Measurements from ENCODE around the gene DSG1.

DNA sequence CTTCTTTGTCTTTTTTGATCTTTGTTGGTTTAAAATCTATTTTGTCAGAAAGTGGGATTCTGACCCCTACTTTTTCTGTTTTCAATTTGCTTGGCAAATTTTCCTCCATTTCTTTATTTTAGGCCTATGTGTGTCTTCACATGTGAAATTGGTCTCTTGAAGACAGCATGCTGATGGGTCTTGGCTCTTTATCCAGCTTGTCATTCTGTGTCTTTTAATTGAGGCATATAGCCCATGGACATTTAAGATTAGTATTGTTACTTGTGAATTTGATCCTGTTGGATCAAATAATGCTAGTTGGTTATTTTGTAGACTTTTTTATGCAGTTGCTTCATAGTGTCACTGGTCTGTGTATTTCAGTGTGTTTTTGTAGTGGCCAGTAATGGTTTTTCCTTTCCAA is 26.3 kb upstream of the DSG1 start:
- TF ChIP-seq, protein P1, sequence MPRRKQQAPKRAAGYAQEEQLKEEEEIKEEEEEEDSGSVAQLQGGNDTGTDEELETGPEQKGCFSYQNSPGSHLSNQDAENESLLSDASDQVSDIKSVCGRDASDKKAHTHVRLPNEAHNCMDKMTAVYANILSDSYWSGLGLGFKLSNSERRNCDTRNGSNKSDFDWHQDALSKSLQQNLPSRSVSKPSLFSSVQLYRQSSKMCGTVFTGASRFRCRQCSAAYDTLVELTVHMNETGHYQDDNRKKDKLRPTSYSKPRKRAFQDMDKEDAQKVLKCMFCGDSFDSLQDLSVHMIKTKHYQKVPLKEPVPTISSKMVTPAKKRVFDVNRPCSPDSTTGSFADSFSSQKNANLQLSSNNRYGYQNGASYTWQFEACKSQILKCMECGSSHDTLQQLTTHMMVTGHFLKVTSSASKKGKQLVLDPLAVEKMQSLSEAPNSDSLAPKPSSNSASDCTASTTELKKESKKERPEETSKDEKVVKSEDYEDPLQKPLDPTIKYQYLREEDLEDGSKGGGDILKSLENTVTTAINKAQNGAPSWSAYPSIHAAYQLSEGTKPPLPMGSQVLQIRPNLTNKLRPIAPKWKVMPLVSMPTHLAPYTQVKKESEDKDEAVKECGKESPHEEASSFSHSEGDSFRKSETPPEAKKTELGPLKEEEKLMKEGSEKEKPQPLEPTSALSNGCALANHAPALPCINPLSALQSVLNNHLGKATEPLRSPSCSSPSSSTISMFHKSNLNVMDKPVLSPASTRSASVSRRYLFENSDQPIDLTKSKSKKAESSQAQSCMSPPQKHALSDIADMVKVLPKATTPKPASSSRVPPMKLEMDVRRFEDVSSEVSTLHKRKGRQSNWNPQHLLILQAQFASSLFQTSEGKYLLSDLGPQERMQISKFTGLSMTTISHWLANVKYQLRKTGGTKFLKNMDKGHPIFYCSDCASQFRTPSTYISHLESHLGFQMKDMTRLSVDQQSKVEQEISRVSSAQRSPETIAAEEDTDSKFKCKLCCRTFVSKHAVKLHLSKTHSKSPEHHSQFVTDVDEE (CRISPR knock-in tag; IDR thresholded peaks at IDR 0.05): no peak
- TF ChIP-seq ZFP30 (CRISPR knock-in tag; IDR thresholded peaks at IDR 0.05) (no peak), ZNF8 (CRISPR knock-in tag; IDR thresholded peaks at IDR 0.05) (no peak), GLIS3 (CRISPR knock-in tag; IDR thresholded peaks at IDR 0.05) (no peak), BACH2 (CRISPR knock-in tag; IDR thresholded peaks at IDR 0.05; ENCODE audit: borderline replicate concordance) (no peak), PPARA (CRISPR knock-in tag; IDR thresholded peaks at IDR 0.05; ENCODE audit: borderline replicate concordance) (no peak)
- TF ChIP-seq, protein P2, sequence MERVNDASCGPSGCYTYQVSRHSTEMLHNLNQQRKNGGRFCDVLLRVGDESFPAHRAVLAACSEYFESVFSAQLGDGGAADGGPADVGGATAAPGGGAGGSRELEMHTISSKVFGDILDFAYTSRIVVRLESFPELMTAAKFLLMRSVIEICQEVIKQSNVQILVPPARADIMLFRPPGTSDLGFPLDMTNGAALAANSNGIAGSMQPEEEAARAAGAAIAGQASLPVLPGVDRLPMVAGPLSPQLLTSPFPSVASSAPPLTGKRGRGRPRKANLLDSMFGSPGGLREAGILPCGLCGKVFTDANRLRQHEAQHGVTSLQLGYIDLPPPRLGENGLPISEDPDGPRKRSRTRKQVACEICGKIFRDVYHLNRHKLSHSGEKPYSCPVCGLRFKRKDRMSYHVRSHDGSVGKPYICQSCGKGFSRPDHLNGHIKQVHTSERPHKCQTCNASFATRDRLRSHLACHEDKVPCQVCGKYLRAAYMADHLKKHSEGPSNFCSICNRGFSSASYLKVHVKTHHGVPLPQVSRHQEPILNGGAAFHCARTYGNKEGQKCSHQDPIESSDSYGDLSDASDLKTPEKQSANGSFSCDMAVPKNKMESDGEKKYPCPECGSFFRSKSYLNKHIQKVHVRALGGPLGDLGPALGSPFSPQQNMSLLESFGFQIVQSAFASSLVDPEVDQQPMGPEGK (CRISPR knock-in tag; IDR thresholded peaks at IDR 0.05; ENCODE audit: borderline replicate concordance): no peak
- TF ChIP-seq, protein P3, sequence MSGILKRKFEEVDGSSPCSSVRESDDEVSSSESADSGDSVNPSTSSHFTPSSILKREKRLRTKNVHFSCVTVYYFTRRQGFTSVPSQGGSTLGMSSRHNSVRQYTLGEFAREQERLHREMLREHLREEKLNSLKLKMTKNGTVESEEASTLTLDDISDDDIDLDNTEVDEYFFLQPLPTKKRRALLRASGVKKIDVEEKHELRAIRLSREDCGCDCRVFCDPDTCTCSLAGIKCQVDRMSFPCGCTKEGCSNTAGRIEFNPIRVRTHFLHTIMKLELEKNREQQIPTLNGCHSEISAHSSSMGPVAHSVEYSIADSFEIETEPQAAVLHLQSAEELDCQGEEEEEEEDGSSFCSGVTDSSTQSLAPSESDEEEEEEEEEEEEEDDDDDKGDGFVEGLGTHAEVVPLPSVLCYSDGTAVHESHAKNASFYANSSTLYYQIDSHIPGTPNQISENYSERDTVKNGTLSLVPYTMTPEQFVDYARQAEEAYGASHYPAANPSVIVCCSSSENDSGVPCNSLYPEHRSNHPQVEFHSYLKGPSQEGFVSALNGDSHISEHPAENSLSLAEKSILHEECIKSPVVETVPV (CRISPR knock-in tag; IDR thresholded peaks at IDR 0.05): no peak

Data from SK-N-SH treated with all-trans-retinoic acid at 6 μM for 48 hours (cell line).